Omental fat pad (tissue), 4 donors: Measurements from ENCODE around the gene SNX5. TPM values are rescaled to one million over a fixed set of nuclear protein-coding genes. Genes with fewer than 3 reads are reported as not detected.
A peak's percentile ranks its signal among the peaks of the same experiment; 100 is the strongest.

Experiments
- ATAC-seq: fragments of 150-250 bp; one replicate; pipeline ENCODE4 v1.9.1; 2016; ENCODE audit warnings: mild to moderate bottlenecking, moderate library complexity; ENCODE audit not compliant: low FRiP score
- DNase-seq: peaks from one replicate; pipeline ENCODE4 v3.0.0-alpha.2; 2019; ENCODE audit warnings: low spot score
- total RNA-seq, 4 donors: library from RNA; depleted of rRNA; stranded (reverse); fragments of >200 nt; gene quantifications; one replicate each; pipeline ENCODE4 v1.1.0, GENCODE V29; 2016
- TF ChIP-seq, protein P1 (sequence below), 3 donors: fragments of 450-650 bp; IDR thresholded peaks; one replicate each; pipeline ENCODE4 v1.5.1; 2016 to 2017; ENCODE audit warnings: antibody characterized with exemption in 3 of 3, mild to moderate bottlenecking in 3 of 3, moderate library complexity in 2 of 3

Gene SNX5
- total RNA-seq, 4 donors from 2014 or later = 101 to 232 (median 110) TPM

GRCh38 chr20:17904027-17904426, 64.6 kb downstream of the SNX5 start:
- DNase-seq (no peak), ATAC-seq (no peak)
- TF ChIP-seq, protein P1, sequence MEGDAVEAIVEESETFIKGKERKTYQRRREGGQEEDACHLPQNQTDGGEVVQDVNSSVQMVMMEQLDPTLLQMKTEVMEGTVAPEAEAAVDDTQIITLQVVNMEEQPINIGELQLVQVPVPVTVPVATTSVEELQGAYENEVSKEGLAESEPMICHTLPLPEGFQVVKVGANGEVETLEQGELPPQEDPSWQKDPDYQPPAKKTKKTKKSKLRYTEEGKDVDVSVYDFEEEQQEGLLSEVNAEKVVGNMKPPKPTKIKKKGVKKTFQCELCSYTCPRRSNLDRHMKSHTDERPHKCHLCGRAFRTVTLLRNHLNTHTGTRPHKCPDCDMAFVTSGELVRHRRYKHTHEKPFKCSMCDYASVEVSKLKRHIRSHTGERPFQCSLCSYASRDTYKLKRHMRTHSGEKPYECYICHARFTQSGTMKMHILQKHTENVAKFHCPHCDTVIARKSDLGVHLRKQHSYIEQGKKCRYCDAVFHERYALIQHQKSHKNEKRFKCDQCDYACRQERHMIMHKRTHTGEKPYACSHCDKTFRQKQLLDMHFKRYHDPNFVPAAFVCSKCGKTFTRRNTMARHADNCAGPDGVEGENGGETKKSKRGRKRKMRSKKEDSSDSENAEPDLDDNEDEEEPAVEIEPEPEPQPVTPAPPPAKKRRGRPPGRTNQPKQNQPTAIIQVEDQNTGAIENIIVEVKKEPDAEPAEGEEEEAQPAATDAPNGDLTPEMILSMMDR (IDR thresholded peaks at IDR 0.05) = no peak

GRCh38 chr20:17902531-17903083, 66.0 kb downstream of the SNX5 start:
- DNase-seq (no peak), ATAC-seq (no peak)
- TF ChIP-seq, protein P1 (IDR thresholded peaks at IDR 0.05) = no peak

DNA sequence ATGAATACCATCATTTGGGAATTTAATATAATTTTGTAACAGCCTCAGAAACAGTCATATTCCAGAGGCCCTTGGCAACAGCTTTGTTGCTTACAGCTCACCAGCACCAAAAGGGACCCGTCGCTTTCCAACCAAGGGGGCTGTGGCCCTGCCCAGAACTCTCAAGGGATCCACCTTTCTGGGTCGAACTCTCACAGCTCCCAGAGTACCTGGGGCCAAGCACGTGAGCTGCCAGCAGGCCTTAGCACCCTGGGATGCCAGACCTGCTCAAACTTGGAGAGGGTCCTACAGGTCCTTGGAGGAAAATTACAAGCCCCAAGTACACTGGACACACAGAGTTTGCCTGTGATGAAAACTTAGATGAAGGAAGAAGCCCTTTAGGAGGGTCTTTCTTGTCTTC, 66.6 kb downstream of the SNX5 start:
- DNase-seq (no peak), ATAC-seq (no peak)
- TF ChIP-seq, protein P1 (IDR thresholded peaks at IDR 0.05) = no peak

- TF ChIP-seq, protein P1 (IDR thresholded peaks at IDR 0.05) = peak in 2 of 3 donors; percentile 45 to 91
- DNase-seq (peak; percentile 77), ATAC-seq (peak; percentile 69)
These were observed 70.0 kb downstream of the SNX5 start for GRCh38 chr20:17898548-17898994.

DNA sequence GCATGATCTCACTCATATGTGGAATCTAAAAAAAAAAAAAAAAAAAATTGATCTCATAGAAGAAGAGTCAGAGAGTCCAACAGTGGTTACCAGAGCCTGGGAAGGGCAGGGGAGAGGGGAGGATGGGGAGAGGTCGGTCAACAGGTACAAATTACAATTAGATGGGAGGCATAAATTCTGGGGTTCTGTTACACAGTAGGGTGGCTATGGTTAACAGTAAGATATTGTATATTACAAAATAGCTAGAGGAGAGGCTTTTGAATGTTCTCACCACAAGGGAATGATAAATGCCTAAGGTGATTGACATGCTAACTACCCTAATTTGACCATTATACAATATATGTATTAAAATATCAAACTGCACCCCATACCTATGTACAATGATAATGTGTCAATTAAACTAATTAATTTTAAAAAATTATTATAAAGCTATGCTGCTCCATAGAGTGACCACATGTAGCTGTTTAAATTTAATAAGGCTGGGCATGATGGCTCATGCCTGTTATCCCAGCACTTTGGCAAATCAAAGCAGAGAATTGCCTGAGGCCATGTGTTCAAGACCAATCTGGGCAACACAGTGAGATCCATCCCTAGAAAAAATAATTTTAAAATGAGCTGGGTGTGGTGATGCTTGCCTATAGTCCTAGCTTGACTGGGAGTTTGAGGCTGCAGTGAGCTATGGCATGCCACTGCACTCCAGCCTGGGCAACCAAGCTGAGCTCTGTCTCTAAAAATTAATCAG, 70.9 kb downstream of the SNX5 start:
- DNase-seq = no peak
- TF ChIP-seq, protein P1 (IDR thresholded peaks at IDR 0.05) = no peak
- ATAC-seq = no peak

DNA sequence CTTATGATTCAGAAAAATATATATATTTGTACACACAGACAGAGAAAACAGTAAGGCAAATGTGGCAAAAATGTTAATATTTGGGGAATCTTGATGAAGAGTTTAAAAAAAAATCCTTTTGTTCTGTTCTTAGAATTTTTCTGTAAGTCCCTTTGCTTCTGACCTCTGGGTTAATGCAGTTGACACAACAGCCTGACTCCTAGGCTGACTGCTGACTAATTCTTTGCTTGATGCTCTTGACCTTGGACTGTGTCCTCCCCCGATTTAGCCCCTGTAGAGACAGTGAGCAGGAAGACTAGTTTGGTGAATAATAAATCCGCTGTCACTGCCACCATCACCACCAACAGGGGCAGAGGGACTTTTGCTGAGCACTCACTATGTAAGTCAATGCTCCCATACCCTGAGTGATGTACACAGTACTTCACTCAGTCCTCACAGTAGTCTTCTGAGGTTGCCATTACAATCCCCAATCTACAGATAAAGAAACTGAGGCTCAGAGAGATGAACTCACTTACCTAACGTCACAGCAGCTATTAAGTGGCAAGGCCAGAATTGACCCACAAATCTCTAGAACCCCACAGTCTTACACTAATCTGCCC, 71.7 kb downstream of the SNX5 start:
- TF ChIP-seq, protein P1 (IDR thresholded peaks at IDR 0.05) = no peak
- peak; percentile 14 for ATAC-seq
- DNase-seq = no peak
